ENCODE data around the gene RFFL. TPM values are rescaled to one million over a fixed set of nuclear protein-coding genes. Genes with fewer than 3 reads are reported as not detected.
"Not testable (repeated sequence)": the region's sequence is repeated elsewhere in the genome, so short reads cannot be mapped to it uniquely, and the experiment has no call there.

Gene RFFL, protein sequence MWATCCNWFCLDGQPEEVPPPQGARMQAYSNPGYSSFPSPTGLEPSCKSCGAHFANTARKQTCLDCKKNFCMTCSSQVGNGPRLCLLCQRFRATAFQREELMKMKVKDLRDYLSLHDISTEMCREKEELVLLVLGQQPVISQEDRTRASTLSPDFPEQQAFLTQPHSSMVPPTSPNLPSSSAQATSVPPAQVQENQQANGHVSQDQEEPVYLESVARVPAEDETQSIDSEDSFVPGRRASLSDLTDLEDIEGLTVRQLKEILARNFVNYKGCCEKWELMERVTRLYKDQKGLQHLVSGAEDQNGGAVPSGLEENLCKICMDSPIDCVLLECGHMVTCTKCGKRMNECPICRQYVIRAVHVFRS
- 31.5 and 34.1 TPM in 2 replicates for total RNA-seq

DNA sequence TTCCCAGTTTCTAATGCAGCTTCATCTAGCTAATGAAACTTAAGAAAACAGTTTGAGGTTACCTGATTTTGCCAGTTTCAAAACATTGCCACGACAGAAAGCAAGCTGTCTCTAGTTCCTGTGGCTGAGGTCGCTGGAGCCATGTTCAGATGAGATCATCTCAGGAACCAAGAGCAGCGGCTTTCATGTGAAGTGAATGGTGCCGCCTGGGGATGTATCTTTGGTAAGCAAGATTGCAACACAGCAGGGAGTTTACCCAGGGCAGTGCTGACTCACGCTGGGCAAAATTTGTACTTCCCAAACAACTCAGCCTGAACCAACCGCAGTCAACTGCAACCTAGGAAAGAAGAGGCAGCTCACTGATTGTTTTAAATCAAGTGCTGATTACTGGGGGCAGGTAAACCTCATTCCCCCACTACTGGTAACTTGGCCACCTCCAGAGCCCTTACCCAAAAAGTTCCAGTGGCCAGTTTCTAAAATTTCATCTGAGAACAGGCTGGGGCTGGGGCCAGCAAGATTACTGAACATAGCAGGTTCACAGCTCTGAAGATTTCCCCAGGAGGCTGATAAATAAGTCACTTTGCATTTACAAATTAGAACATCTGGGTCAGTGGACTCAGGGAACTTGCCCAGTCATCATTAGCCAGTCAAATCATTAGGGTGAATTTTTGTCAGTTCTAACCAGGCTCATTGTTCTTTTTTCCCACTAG lies at the start of gene RFFL:
Gene RFFL (minus strand): TSS at position 194 of the 710 bp plus-strand sequence. CDS start 37,154 bp downstream, outside the sequence.
- ATAC-seq (ENCODE audit: low read depth) (peak; percentile 96), DNase-seq (peak; percentile 54)
- H3K4me1 Mint-ChIP-seq, result peaks cover 32% of the 10 kb centered on the region

DNA sequence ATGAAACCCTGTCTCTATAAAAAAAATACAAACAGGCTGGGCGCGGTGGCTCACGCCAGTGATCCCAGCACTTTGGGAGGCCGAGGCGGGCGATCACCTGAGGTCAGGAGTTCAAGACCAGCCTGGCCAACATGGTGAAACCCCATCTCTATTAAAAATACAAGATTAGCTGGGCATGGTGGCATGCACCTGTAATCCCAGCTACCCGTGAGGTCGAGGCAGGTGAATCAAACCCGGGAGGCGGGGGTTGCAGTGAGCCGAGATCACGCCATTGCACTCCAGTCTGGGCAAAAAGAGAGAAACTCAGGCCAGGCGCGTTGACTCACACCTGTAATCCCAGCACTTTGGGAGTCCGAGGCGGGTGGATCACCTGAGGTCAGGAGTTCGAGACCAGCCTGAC lies 47.3 kb upstream of the RFFL start:
- CTCF ChIA-PET; H3K9me3 Mint-ChIP-seq; H3K27me3 Mint-ChIP-seq; H3K4me3 Mint-ChIP-seq; intact Hi-C loops (cut with micrococcal nuclease); ATAC-seq (ENCODE audit: low read depth); POLR2A ChIA-PET; H3K27ac Mint-ChIP-seq; DNase-seq; H3K4me1 Mint-ChIP-seq: not testable (repeated sequence)
- H3K36me3 Mint-ChIP-seq (ENCODE audit: low read depth), result peaks cover 18% of the 10 kb centered on the region

More for the DNA sequence above, at the start of gene RFFL:
- ChIA-PET POLR2A (interaction anchor here (0.5 to 2.0 kb wide), 14 partner anchors 13 to 741 kb away, joined by 3 to 18 read pairs (median 6); partner anchors contain the start of gene LIG3), CTCF (interaction anchor here (0.6 to 4.2 kb wide), 7 partner anchors 10 to 1147 kb away, joined by 3 to 24 read pairs (median 4); partner anchors contain the start of genes CCL4L2 and RAD51D)
- H3K9me3 Mint-ChIP-seq, result no peaks in the 10 kb centered on the region
- H3K4me3 Mint-ChIP-seq, result peak within 1 kb of the TSS; percentile 79
- H3K27ac Mint-ChIP-seq, result peak within 1 kb of the TSS; percentile 92
- intact Hi-C loops (cut with micrococcal nuclease), result loop anchor here (1.0 to 5.0 kb wide), 5 partner anchors 12 to 179 kb away; partner anchors contain the start of genes LIG3 and SLFN5
- peaks cover 7% of the 10 kb centered on the region for H3K36me3 Mint-ChIP-seq (ENCODE audit: low read depth)
- TF ChIP-seq, protein P1, sequence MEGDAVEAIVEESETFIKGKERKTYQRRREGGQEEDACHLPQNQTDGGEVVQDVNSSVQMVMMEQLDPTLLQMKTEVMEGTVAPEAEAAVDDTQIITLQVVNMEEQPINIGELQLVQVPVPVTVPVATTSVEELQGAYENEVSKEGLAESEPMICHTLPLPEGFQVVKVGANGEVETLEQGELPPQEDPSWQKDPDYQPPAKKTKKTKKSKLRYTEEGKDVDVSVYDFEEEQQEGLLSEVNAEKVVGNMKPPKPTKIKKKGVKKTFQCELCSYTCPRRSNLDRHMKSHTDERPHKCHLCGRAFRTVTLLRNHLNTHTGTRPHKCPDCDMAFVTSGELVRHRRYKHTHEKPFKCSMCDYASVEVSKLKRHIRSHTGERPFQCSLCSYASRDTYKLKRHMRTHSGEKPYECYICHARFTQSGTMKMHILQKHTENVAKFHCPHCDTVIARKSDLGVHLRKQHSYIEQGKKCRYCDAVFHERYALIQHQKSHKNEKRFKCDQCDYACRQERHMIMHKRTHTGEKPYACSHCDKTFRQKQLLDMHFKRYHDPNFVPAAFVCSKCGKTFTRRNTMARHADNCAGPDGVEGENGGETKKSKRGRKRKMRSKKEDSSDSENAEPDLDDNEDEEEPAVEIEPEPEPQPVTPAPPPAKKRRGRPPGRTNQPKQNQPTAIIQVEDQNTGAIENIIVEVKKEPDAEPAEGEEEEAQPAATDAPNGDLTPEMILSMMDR (IDR thresholded peaks at IDR 0.05), result no peak
- H3K27me3 Mint-ChIP-seq, result no peaks in the 10 kb centered on the region

DNA sequence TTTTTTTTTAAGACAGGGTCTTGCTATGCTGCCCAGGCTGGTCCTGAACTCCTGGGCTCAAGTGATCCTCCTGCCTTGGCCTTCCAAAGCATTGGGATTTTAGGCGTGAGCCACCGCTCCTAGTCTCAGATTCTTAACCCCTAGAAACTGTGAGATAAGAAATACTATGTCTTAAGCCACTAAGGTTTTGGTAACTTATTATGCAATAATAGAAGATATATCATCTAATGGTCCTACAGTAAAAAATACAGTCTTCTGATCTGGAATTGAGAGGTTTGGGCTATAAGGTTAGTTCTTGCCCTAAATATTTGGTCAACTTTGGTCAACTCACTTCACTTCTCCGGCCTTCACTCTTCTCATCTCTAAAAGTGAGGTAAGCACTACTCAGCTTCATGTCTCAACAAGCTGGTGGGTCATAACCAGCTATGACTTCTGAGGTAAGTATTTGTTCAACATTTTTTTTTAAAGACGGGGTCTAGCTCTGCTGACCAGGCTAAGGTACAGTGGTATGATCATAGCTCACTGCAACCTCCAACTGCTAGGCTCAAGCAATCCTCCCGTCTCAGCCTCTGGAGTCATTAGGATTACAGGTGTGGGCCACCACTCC lies 41.4 kb upstream of the RFFL start:
- no peak for DNase-seq
- ATAC-seq (ENCODE audit: low read depth), result no peak
- intact Hi-C loops (cut with micrococcal nuclease), result no loop called here
- CTCF ChIA-PET, result no interaction called here
- H3K27ac Mint-ChIP-seq, result no peak overlapping the region
- H3K27me3 Mint-ChIP-seq, result no peaks in the 10 kb centered on the region
- H3K36me3 Mint-ChIP-seq (ENCODE audit: low read depth), result peaks cover 59% of the 10 kb centered on the region
- POLR2A ChIA-PET, result no interaction called here
- H3K4me3 Mint-ChIP-seq, result no peak overlapping the region
- peaks cover 9% of the 10 kb centered on the region for H3K9me3 Mint-ChIP-seq
- TF ChIP-seq, protein P1 (IDR thresholded peaks at IDR 0.05), result no peak
- H3K4me1 Mint-ChIP-seq, result no peaks in the 10 kb centered on the region

DNA sequence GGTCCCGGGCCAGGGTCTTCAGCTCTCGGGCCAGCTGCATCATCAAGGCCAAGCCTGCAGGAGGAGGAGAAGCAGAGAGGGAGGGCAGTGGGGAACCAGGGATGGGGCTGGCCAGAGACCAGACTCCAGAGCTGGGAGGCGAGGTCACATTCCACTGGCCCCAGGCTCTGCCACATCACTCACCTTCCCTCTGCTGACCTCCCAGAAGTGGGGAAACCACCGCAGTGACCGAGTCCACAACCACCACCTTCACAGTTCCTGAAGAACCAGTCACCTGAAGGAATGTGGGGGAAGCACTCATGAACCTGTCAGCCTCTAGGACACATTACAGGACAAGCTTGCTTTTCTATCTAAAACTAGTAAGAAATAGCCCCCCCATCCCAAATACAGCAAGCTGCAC lies 39.8 kb upstream of the RFFL start:
- intact Hi-C loops (cut with micrococcal nuclease), result no loop called here
- Mint-ChIP-seq H3K4me3 (no peak overlapping the region), H3K27ac (no peak overlapping the region), H3K4me1 (no peaks in the 10 kb centered on the region), H3K36me3 (ENCODE audit: low read depth) (peaks cover 67% of the 10 kb centered on the region), H3K9me3 (peaks cover 9% of the 10 kb centered on the region), H3K27me3 (no peaks in the 10 kb centered on the region)
- ChIA-PET CTCF (no interaction called here), POLR2A (interaction anchor here (0.7 kb wide), 1 partner anchor 11 kb away, joined by 3 read pairs; no protein-coding TSS in a partner anchor)
- TF ChIP-seq, protein P1 (IDR thresholded peaks at IDR 0.05), result no peak
- no peak for DNase-seq
- no peak for ATAC-seq (ENCODE audit: low read depth)

DNA sequence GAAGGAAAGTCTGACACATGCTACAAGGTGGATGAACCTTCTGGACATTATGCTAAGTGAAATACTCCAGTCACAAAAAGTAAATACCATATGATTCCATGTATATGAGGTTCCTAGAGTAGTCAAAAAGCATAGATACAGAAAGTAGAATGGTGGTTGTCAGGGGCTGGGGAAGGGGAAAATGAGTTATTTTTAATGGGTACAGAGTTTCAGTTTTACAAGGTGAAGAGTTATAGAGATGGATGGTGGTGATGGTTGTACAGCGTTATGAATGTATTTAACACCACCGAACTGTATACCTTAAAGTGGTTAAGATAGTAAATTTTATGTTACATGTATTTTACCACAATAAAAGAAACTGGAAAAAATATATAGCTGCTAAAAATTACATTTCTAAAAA lies 38.2 kb upstream of the RFFL start:
- intact Hi-C loops (cut with micrococcal nuclease), result no loop called here
- no peak overlapping the region for H3K27ac Mint-ChIP-seq
- no peaks in the 10 kb centered on the region for H3K4me1 Mint-ChIP-seq
- peaks cover 67% of the 10 kb centered on the region for H3K36me3 Mint-ChIP-seq (ENCODE audit: low read depth)
- ATAC-seq (ENCODE audit: low read depth) (no peak), DNase-seq (no peak)
- CTCF ChIA-PET, result no interaction called here
- TF ChIP-seq, protein P1 (IDR thresholded peaks at IDR 0.05), result no peak
- POLR2A ChIA-PET, result no interaction called here
- H3K4me3 Mint-ChIP-seq, result no peak overlapping the region
- peaks cover 9% of the 10 kb centered on the region for H3K9me3 Mint-ChIP-seq
- H3K27me3 Mint-ChIP-seq, result no peaks in the 10 kb centered on the region
